Liver (tissue), 3 donors: ENCODE measurements around the gene RPL9.

Source experiments
- CTCF ChIP-seq: fragments of 150-350 bp; IDR thresholded peaks from 2 replicates; pipeline ENCODE4 v1.5.1; 2017; ENCODE audit warnings: improper control_type of control experiment, low read depth, low read length; ENCODE audit not compliant: missing input control
- EGR1 ChIP-seq, 2 donors: IDR thresholded peaks; 2 replicates each; pipeline ENCODE4 v1.6.1; 2016 to 2018; ENCODE audit warnings: antibody characterized with exemption in 2 of 2, low read depth in 2 of 2
- HNF4G ChIP-seq: IDR thresholded peaks from 2 replicates; pipeline ENCODE4 v1.6.1; 2016; ENCODE audit warnings: antibody characterized with exemption
- MAX ChIP-seq: IDR thresholded peaks from 2 replicates; pipeline ENCODE4 v1.6.1; 2016; ENCODE audit warnings: antibody characterized with exemption
- TAF1 ChIP-seq: conservative IDR thresholded peaks from 2 replicates; pipeline ENCODE4 v1.6.1; 2016; ENCODE audit warnings: antibody characterized with exemption, mild to moderate bottlenecking
- YY1 ChIP-seq: IDR thresholded peaks from 2 replicates; pipeline ENCODE4 v1.6.1; 2016; ENCODE audit warnings: antibody characterized with exemption, mild to moderate bottlenecking
- donor health status: healthy.
- donor health status: healthy.

- no peak for TF ChIP-seq CTCF
- no peak for TF ChIP-seq YY1
- TF ChIP-seq HNF4G = no peak
- TF ChIP-seq MAX = no peak
- TF ChIP-seq EGR1 (IDR thresholded peaks at IDR 0.05; ENCODE audit: low read depth in 2 of 2) = no peak
- TF ChIP-seq TAF1 = no peak
These were observed 12.3 kb downstream of the RPL9 start for GRCh38 chr4:39446483-39446841.
